Hippocampal formation (tissue), 2 donors: ENCODE data around the gene CPM.
"Not testable (repeated sequence)": the region's sequence is repeated elsewhere in the genome, so short reads cannot be mapped to it uniquely, and the experiment has no call there.

Source experiments
- DNase-seq, 2 donors: peaks; one replicate each; lab custom pipeline; 2025; lab: John Stamatoyannopoulos, UW

The CPM gene

GRCh38 chr12:68827895-68828671 is 104.9 kb downstream of the CPM start:
- DNase-seq: no peak

- no peak for DNase-seq
Observed at GRCh38 chr12:68825569-68826217, 107.3 kb downstream of the CPM start.

GRCh38 chr12:68824597-68825250 is 108.2 kb downstream of the CPM start:
- DNase-seq: no peak

GRCh38 chr12:68824131-68824530 is 108.8 kb downstream of the CPM start:
- no peak for DNase-seq

- DNase-seq: no peak
Observed at GRCh38 chr12:68823696-68824095, 109.3 kb downstream of the CPM start.

- DNase-seq: no peak
Observed at GRCh38 chr12:68821357-68822188, 111.4 kb downstream of the CPM start.

- DNase-seq: not testable (repeated sequence)
Observed at GRCh38 chr12:68819481-68819880, 113.5 kb downstream of the CPM start.

GRCh38 chr12:68815928-68816800 is 116.8 kb downstream of the CPM start:
- no peak for DNase-seq

GRCh38 chr12:68815232-68815927 is 117.6 kb downstream of the CPM start:
- DNase-seq: no peak

GRCh38 chr12:68814490-68815231 is 118.3 kb downstream of the CPM start:
- DNase-seq: no peak

GRCh38 chr12:68813242-68813593 is 119.8 kb downstream of the CPM start:
- no peak for DNase-seq

GRCh38 chr12:68812553-68813241 is 120.3 kb downstream of the CPM start:
- DNase-seq: no peak

- not testable (repeated sequence) for DNase-seq
Observed at GRCh38 chr12:68811573-68811972, 121.4 kb downstream of the CPM start.

- DNase-seq: not testable (repeated sequence)
Observed at GRCh38 chr12:68810027-68810389, 123.0 kb downstream of the CPM start.

- DNase-seq: no peak
Observed at GRCh38 chr12:68809190-68810026, 123.6 kb downstream of the CPM start.

- DNase-seq: peak; percentile 37 to 55
Observed at GRCh38 chr12:68808388-68809189, 124.4 kb downstream of the CPM start.

- peak; percentile 76 to 87 for DNase-seq
Observed at GRCh38 chr12:68807576-68808387, 125.2 kb downstream of the CPM start, which contains the start of gene MDM2. Gene MDM2 (plus strand): TSS chr12:68808177. CDS start chr12:68808478, 301 bp downstream.
